T-helper 17 cell (primary cell): ENCODE measurements around the gene ASXL1. TPM values are rescaled to one million over a fixed set of nuclear protein-coding genes. Genes with fewer than 3 reads are reported as not detected.
A peak's percentile ranks its signal among the peaks of the same experiment; 100 is the strongest.

Source experiments
- ATAC-seq: fragments of 150-1000 bp; cut with Tn5 transposase; 2 replicates; pipeline ENCODE4 v1.10.0; 2021; ENCODE audit warnings: mild to moderate bottlenecking, moderate library complexity
- DNase-seq, 3 donors: peaks; one replicate each; pipeline versions ENCODE4 v3.0.0 to v3.0.0-alpha.2; 2020 to 2021
- H3K9me3 ChIP-seq: one replicate; pipeline ENCODE4 v1.7.0; 2013; ENCODE audit warnings: low read length, mild to moderate bottlenecking; ENCODE audit not compliant: control insufficient read depth, poor library complexity, severe bottlenecking
- H3K27ac Mint-ChIP-seq: one replicate; pipeline ENCODE4 v1.8.0; 2022; ENCODE audit warnings: mild to moderate bottlenecking, moderate library complexity, mixed read lengths
- H3K27me3 Mint-ChIP-seq: one replicate; pipeline ENCODE4 v1.8.0; 2022; ENCODE audit warnings: mixed read lengths
- H3K36me3 Mint-ChIP-seq: one replicate; pipeline ENCODE4 v1.8.0; 2022; ENCODE audit warnings: low read depth, mixed read lengths
- H3K4me1 Mint-ChIP-seq: one replicate; pipeline ENCODE4 v1.8.0; 2022; ENCODE audit warnings: mild to moderate bottlenecking, mixed read lengths
- H3K4me3 Mint-ChIP-seq: one replicate; pipeline ENCODE4 v1.8.0; 2022; ENCODE audit warnings: mild to moderate bottlenecking, moderate library complexity, mixed read lengths
- total RNA-seq, 4 donors: library from RNA in 2 of 4; stranded (reverse) in 2 of 4; gene quantifications; one replicate each; pipeline ENCODE4 v1.2.3 and lab custom pipeline; 2022 to 2026

Gene ASXL1
- total RNA-seq, 2 donors from 2014 or later = 198 to 207 TPM

- H3K36me3 Mint-ChIP-seq = peaks cover 2% of the 10 kb centered on the region
- H3K9me3 ChIP-seq = no peaks in the 10 kb centered on the region
- peaks cover 14% of the 10 kb centered on the region for H3K4me1 Mint-ChIP-seq
- H3K27ac Mint-ChIP-seq = peak overlapping the region; percentile 24
- H3K4me3 Mint-ChIP-seq = no peak overlapping the region
- no peak for DNase-seq
- H3K27me3 Mint-ChIP-seq = no peaks in the 10 kb centered on the region
- no peak for ATAC-seq
These were observed 95.5 kb downstream of the ASXL1 start for GRCh38 chr20:32453467-32454163.

GRCh38 chr20:32454164-32455145, 96.3 kb downstream of the ASXL1 start:
- Mint-ChIP-seq H3K36me3 (peaks cover 2% of the 10 kb centered on the region), H3K27ac (no peak overlapping the region), H3K27me3 (no peaks in the 10 kb centered on the region), H3K4me3 (peak overlapping the region; percentile 55), H3K4me1 (peaks cover 14% of the 10 kb centered on the region)
- ATAC-seq (no peak), DNase-seq (no peak)
- no peaks in the 10 kb centered on the region for H3K9me3 ChIP-seq

- DNase-seq (no peak), ATAC-seq (no peak)
- H3K4me3 Mint-ChIP-seq = no peak overlapping the region
- no peaks in the 10 kb centered on the region for H3K27me3 Mint-ChIP-seq
- no peaks in the 10 kb centered on the region for H3K9me3 ChIP-seq
- peaks cover 2% of the 10 kb centered on the region for H3K36me3 Mint-ChIP-seq
- peaks cover 7% of the 10 kb centered on the region for H3K4me1 Mint-ChIP-seq
- peak overlapping the region; percentile 54 for H3K27ac Mint-ChIP-seq
These were observed 97.2 kb downstream of the ASXL1 start for GRCh38 chr20:32455171-32455900.

GRCh38 chr20:32455901-32456701, 98.0 kb downstream of the ASXL1 start:
- Mint-ChIP-seq H3K27ac (peak overlapping the region; percentile 54), H3K27me3 (no peaks in the 10 kb centered on the region), H3K4me3 (peak overlapping the region; percentile 52), H3K36me3 (peaks cover 2% of the 10 kb centered on the region), H3K4me1 (peaks cover 7% of the 10 kb centered on the region)
- no peak for ATAC-seq
- DNase-seq = no peak
- no peaks in the 10 kb centered on the region for H3K9me3 ChIP-seq

- Mint-ChIP-seq H3K4me1 (peaks cover 9% of the 10 kb centered on the region), H3K4me3 (no peak overlapping the region), H3K27ac (no peak overlapping the region), H3K27me3 (no peaks in the 10 kb centered on the region), H3K36me3 (peaks cover 2% of the 10 kb centered on the region)
- no peaks in the 10 kb centered on the region for H3K9me3 ChIP-seq
- no peak for ATAC-seq
- DNase-seq = no peak
These were observed 98.8 kb downstream of the ASXL1 start for GRCh38 chr20:32456869-32457478.

- Mint-ChIP-seq H3K4me3 (no peak overlapping the region), H3K27ac (no peak overlapping the region), H3K27me3 (no peaks in the 10 kb centered on the region), H3K36me3 (peaks cover 2% of the 10 kb centered on the region), H3K4me1 (peaks cover 9% of the 10 kb centered on the region)
- no peaks in the 10 kb centered on the region for H3K9me3 ChIP-seq
- DNase-seq (no peak), ATAC-seq (no peak)
These were observed 99.4 kb downstream of the ASXL1 start for GRCh38 chr20:32457479-32457986.

GRCh38 chr20:32458061-32458836, 100.1 kb downstream of the ASXL1 start:
- ATAC-seq = no peak
- Mint-ChIP-seq H3K27ac (peak overlapping the region; percentile 71), H3K4me3 (no peak overlapping the region), H3K4me1 (peaks cover 9% of the 10 kb centered on the region), H3K36me3 (peaks cover 2% of the 10 kb centered on the region), H3K27me3 (no peaks in the 10 kb centered on the region)
- no peaks in the 10 kb centered on the region for H3K9me3 ChIP-seq
- DNase-seq = no peak

- no peak for ATAC-seq
- peak overlapping the region; percentile 71 for H3K27ac Mint-ChIP-seq
- H3K9me3 ChIP-seq = no peaks in the 10 kb centered on the region
- no peak overlapping the region for H3K4me3 Mint-ChIP-seq
- H3K27me3 Mint-ChIP-seq = no peaks in the 10 kb centered on the region
- DNase-seq = no peak
- peaks cover 2% of the 10 kb centered on the region for H3K36me3 Mint-ChIP-seq
- H3K4me1 Mint-ChIP-seq = peaks cover 9% of the 10 kb centered on the region
These were observed 100.7 kb downstream of the ASXL1 start for GRCh38 chr20:32458837-32459220.

- H3K9me3 ChIP-seq = no peaks in the 10 kb centered on the region
- Mint-ChIP-seq H3K36me3 (no peaks in the 10 kb centered on the region), H3K4me3 (no peak overlapping the region), H3K27ac (peak overlapping the region; percentile 62), H3K27me3 (no peaks in the 10 kb centered on the region), H3K4me1 (peaks cover 4% of the 10 kb centered on the region)
- ATAC-seq = no peak
- DNase-seq = no peak
These were observed 102.1 kb downstream of the ASXL1 start for GRCh38 chr20:32460231-32460630.

GRCh38 chr20:32460683-32461320, 102.7 kb downstream of the ASXL1 start:
- Mint-ChIP-seq H3K4me1 (peaks cover 4% of the 10 kb centered on the region), H3K27ac (no peak overlapping the region), H3K36me3 (no peaks in the 10 kb centered on the region), H3K27me3 (no peaks in the 10 kb centered on the region), H3K4me3 (no peak overlapping the region)
- DNase-seq (no peak), ATAC-seq (no peak)
- H3K9me3 ChIP-seq = no peaks in the 10 kb centered on the region

- Mint-ChIP-seq H3K27me3 (no peaks in the 10 kb centered on the region), H3K27ac (peak overlapping the region; percentile 82), H3K4me1 (peaks cover 4% of the 10 kb centered on the region), H3K4me3 (no peak overlapping the region), H3K36me3 (no peaks in the 10 kb centered on the region)
- no peak for DNase-seq
- no peaks in the 10 kb centered on the region for H3K9me3 ChIP-seq
- ATAC-seq = no peak
These were observed 103.9 kb downstream of the ASXL1 start for GRCh38 chr20:32461836-32462600.
